Upper lobe of left lung (tissue), 6 donors: ENCODE data around the gene BHLHE40. TPM values are rescaled to one million over a fixed set of nuclear protein-coding genes. Genes with fewer than 3 reads are reported as not detected.

Source experiments
- ATAC-seq, 2 donors: fragments of 200-7000 bp; cut with Tn5 transposase; one replicate each; pipeline ENCODE4 v1.9.1; 2022; ENCODE audit warnings: mild to moderate bottlenecking in 2 of 2, moderate library complexity in 2 of 2; ENCODE audit not compliant: low FRiP score in 2 of 2
- DNase-seq, 2 donors: peaks; one replicate each; pipeline ENCODE4 v3.0.0-alpha.2; 2019 to 2020
- H3K27ac ChIP-seq, 4 donors: fragments of 200-600 bp; sonication (generic); one replicate each; pipeline ENCODE4 v1.5.1; 2016 to 2019
- H3K27me3 ChIP-seq, 4 donors: fragments of 200-600 bp; sonication (generic); one replicate each; pipeline ENCODE4 v1.5.1; 2017 to 2019
- H3K36me3 ChIP-seq, 4 donors: fragments of 200-600 bp; sonication (generic); one replicate each; pipeline ENCODE4 v1.5.1; 2016 to 2019
- H3K4me1 ChIP-seq, 4 donors: fragments of 200-600 bp; sonication (generic); one replicate each; pipeline ENCODE4 v1.5.1; 2018 to 2019
- H3K4me3 ChIP-seq, 4 donors: fragments of 200-600 bp; sonication (generic); one replicate each; pipeline ENCODE4 v1.5.1; 2017 to 2019; ENCODE audit warnings: mild to moderate bottlenecking in 2 of 4, moderate library complexity in 1 of 4
- H3K9me3 ChIP-seq, 4 donors: fragments of 200-600 bp; sonication (generic); one replicate each; pipeline ENCODE4 v1.5.1; 2018 to 2019
- EP300 ChIP-seq, 4 donors: sonication (generic); formaldehyde crosslinking; IDR thresholded peaks; one replicate each; pipeline ENCODE4 v1.5.1; 2017; ENCODE audit warnings: antibody characterized with exemption in 4 of 4, control low read depth in 2 of 4
- POLR2A ChIP-seq, 4 donors: fragments of 450-650 bp; IDR thresholded peaks; one replicate each; pipeline ENCODE4 v1.5.1; 2016 to 2017; ENCODE audit warnings: antibody characterized with exemption in 4 of 4, mild to moderate bottlenecking in 2 of 4
- POLR2AphosphoS5 ChIP-seq, 2 donors: sonication (generic); formaldehyde crosslinking; IDR thresholded peaks; one replicate each; pipeline ENCODE4 v1.5.1; 2017; ENCODE audit warnings: antibody characterized with exemption in 2 of 2
- WGBS, 2 donors: methylation state at CpG; one replicate each; pipeline ENCODE4 v1.1.5; 2017 to 2018; 5-methylcytosine and 5-hydroxymethylcytosine counted together
- total RNA-seq, 6 donors: library from RNA; depleted of rRNA in 4 of 6; stranded (reverse); fragments of >200 nt in 4 of 6; gene quantifications; one replicate each; pipeline versions ENCODE4 v1.1.0 to v1.2.1, GENCODE V29; 2016 to 2021
- TF ChIP-seq, protein P1 (sequence below), 6 experiments: fragments of 450-650 bp in 4 of 6; fragments of 200-600 bp in 2 of 6; sonication (generic) in 2 of 6; IDR thresholded peaks; one replicate each; pipeline ENCODE4 v1.5.1; 2016 to 2019; ENCODE audit warnings: antibody characterized with exemption in 6 of 6
- donor health status: DM: no; HTN: no; CAD: no; lungs with moderate emphysema.
- donor health status: DM: no; HTN: yes; CAD: no; lungs with severe emphysema.

The BHLHE40 gene
- total RNA-seq, 6 donors from 2014 or later: 58.7 to 129 (median 78.6) TPM

- ATAC-seq: peak; percentile 9 to 15
Measured at GRCh38 chr3:4995500-4996053, 16.3 kb downstream of the BHLHE40 start.

GRCh38 chr3:4996223-4996765 is 17.1 kb downstream of the BHLHE40 start:
- Histone ChIP-seq H3K9me3 (no peaks in the 10 kb centered on the region), H3K27ac (no peak overlapping the region), H3K27me3 (no peaks in the 10 kb centered on the region), H3K4me1 (no peaks in the 10 kb centered on the region), H3K4me3 (no peak overlapping the region), H3K36me3 (no peaks in the 10 kb centered on the region)
- TF ChIP-seq, protein P1, sequence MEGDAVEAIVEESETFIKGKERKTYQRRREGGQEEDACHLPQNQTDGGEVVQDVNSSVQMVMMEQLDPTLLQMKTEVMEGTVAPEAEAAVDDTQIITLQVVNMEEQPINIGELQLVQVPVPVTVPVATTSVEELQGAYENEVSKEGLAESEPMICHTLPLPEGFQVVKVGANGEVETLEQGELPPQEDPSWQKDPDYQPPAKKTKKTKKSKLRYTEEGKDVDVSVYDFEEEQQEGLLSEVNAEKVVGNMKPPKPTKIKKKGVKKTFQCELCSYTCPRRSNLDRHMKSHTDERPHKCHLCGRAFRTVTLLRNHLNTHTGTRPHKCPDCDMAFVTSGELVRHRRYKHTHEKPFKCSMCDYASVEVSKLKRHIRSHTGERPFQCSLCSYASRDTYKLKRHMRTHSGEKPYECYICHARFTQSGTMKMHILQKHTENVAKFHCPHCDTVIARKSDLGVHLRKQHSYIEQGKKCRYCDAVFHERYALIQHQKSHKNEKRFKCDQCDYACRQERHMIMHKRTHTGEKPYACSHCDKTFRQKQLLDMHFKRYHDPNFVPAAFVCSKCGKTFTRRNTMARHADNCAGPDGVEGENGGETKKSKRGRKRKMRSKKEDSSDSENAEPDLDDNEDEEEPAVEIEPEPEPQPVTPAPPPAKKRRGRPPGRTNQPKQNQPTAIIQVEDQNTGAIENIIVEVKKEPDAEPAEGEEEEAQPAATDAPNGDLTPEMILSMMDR (IDR thresholded peaks at IDR 0.05): no peak
- TF ChIP-seq POLR2AphosphoS5 (IDR thresholded peaks at IDR 0.05) (no peak), EP300 (IDR thresholded peaks at IDR 0.05) (no peak), POLR2A (IDR thresholded peaks at IDR 0.05) (no peak)
- DNase-seq (peak in 1 of 2 donors; percentile 10), ATAC-seq (no peak)
- WGBS, 2 donors: 88 to 95% methylated on average over 8 of the region's 8 CpGs

More at GRCh38 chr3:4995500-4996053, 16.3 kb downstream of the BHLHE40 start:
- no peaks in the 10 kb centered on the region for H3K4me1 ChIP-seq
- no peaks in the 10 kb centered on the region for H3K36me3 ChIP-seq
- no peak for TF ChIP-seq POLR2A (IDR thresholded peaks at IDR 0.05)
- TF ChIP-seq, protein P1 (IDR thresholded peaks at IDR 0.05): no peak
- no peak for TF ChIP-seq EP300 (IDR thresholded peaks at IDR 0.05)
- no peak for TF ChIP-seq POLR2AphosphoS5 (IDR thresholded peaks at IDR 0.05)
- 78 to 92% methylated on average over 9 of the region's 9 CpGs for WGBS, 2 donors
- no peak overlapping the region for H3K4me3 ChIP-seq
- peak in 1 of 2 donors; percentile 15 for DNase-seq
- no peaks in the 10 kb centered on the region for H3K9me3 ChIP-seq
- H3K27ac ChIP-seq: no peak overlapping the region
- no peaks in the 10 kb centered on the region for H3K27me3 ChIP-seq

DNA sequence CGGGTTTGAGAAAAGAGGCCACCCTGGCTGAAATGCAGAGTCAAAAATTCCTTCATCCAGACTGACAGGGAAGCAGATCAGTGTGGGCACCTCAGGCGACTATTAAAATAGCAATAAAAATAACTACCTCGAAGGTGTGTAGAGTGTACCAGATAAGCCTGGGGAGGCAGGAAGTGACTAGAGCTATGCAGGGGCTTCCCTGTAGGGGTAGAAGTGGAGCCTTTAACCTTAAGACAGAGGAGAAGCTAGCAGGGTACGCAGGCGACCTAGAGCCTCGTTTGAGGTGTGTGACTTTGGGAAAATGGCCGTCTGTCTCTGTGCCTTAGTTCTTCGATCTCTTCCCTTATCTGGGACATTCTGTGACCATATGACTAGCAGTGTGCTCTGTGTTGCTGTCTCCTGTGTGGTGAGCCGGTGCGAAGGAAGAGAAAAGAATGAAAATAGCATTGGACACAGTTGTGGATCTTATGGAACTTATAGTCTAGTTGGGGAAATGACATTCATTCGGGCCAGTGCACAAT is 17.6 kb downstream of the BHLHE40 start:
- DNase-seq (peak in 1 of 2 donors; percentile 1), ATAC-seq (no peak)
- H3K36me3 ChIP-seq: no peaks in the 10 kb centered on the region
- TF ChIP-seq EP300 (IDR thresholded peaks at IDR 0.05) (no peak), POLR2A (IDR thresholded peaks at IDR 0.05) (no peak), POLR2AphosphoS5 (IDR thresholded peaks at IDR 0.05) (no peak)
- TF ChIP-seq, protein P1 (IDR thresholded peaks at IDR 0.05): no peak
- H3K27ac ChIP-seq: no peak overlapping the region
- no peaks in the 10 kb centered on the region for H3K9me3 ChIP-seq
- no peak overlapping the region for H3K4me3 ChIP-seq
- no peaks in the 10 kb centered on the region for H3K4me1 ChIP-seq
- 84 to 85% methylated on average over 11 of the region's 11 CpGs for WGBS, 2 donors
- H3K27me3 ChIP-seq: no peaks in the 10 kb centered on the region

GRCh38 chr3:4997946-4998345 is 18.7 kb downstream of the BHLHE40 start:
- Histone ChIP-seq H3K36me3 (no peaks in the 10 kb centered on the region), H3K4me3 (no peak overlapping the region), H3K27ac (no peak overlapping the region), H3K4me1 (no peaks in the 10 kb centered on the region), H3K27me3 (no peaks in the 10 kb centered on the region), H3K9me3 (no peaks in the 10 kb centered on the region)
- no peak for TF ChIP-seq POLR2A (IDR thresholded peaks at IDR 0.05)
- TF ChIP-seq, protein P1 (IDR thresholded peaks at IDR 0.05): no peak
- no peak for TF ChIP-seq EP300 (IDR thresholded peaks at IDR 0.05)
- no peak for TF ChIP-seq POLR2AphosphoS5 (IDR thresholded peaks at IDR 0.05)
- no peak for ATAC-seq
- DNase-seq: peak in 1 of 2 donors; percentile 8
- 81 to 86% methylated on average over 7 of the region's 7 CpGs for WGBS, 2 donors
